ENCODE data around the gene PCDHB16.
"Not testable (repeated sequence)": the region's sequence is repeated elsewhere in the genome, so short reads cannot be mapped to it uniquely, and the experiment has no call there.

PCDHB16 gene

DNA sequence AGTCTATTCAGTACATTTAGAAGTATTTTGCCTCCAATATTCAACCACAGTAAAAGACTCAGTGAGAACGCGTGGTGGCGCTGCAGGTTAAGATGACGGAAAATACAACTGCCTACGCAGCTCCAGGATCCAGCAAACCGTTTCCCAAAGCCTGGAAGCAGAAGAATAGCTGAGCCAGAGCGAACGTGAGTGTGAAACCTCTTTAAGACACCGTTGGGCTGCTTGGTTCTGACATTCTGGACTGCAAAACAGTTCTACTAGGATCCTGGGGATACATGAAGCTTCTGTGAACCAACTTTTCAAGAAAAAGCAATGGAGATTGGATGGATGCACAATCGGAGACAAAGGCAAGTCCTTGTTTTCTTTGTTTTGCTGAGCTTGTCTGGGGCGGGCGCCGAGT, at the start of gene PCDHB16:
Gene PCDHB16, plus strand, starts transcription at position 140 of the 400 bp plus-strand sequence. Its CDS starts 173 bp downstream, at position 313.
- DNase-seq (ENCODE audit: low spot score) = no peak

DNA sequence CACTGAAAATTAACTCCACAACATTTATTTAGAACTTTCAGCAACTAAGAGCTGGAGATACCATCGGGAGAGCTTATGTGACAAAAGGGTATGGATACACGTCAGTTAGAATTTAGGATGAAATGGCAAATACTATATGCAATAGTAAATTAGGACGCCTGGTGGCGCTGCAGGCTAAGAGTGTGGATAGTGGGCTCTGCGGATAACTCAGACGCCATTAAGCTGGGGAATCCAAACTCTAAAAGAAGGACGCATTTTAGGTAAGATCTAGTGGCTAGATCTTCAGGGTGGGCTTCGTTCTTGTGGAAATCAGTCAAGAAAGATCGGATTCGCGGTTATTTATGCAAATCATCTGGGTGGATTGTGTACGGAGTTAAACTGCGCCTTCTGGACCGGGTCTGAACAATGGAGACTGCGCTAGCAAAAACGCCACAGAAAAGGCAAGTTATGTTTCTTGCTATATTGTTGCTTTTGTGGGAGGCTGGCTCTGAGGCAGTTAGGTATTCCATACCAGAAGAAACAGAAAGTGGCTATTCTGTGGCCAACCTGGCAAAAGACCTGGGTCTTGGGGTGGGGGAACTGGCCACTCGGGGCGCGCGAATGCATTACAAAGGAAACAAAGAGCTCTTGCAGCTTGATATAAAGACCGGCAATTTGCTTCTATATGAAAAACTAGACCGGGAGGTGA, 47.0 kb upstream of the PCDHB16 start, which contains the start of gene PCDHB5:
Gene PCDHB5, plus strand, starts transcription at position 177 of the 688 bp plus-strand sequence. Its CDS starts 229 bp downstream, at position 406.
- no peak for DNase-seq (ENCODE audit: low spot score)

DNA sequence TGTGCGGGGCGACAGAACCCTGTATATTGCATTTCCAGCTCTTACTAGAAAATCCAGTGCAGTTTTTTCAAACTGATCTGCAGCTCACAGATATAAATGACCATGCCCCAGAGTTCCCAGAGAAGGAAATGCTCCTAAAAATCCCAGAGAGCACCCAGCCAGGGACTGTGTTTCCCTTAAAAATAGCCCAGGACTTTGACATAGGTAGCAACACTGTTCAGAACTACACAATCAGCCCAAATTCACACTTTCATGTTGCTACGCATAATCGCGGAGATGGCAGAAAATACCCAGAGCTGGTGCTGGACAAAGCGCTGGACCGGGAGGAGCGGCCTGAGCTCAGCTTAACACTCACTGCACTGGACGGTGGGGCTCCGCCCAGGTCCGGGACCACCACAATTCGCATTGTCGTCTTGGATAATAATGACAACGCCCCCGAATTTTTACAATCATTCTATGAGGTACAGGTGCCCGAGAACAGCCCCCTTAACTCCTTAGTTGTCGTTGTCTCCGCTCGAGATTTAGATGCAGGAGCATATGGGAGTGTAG, 46.4 kb upstream of the PCDHB16 start:
- no peak for DNase-seq (ENCODE audit: low spot score)

DNA sequence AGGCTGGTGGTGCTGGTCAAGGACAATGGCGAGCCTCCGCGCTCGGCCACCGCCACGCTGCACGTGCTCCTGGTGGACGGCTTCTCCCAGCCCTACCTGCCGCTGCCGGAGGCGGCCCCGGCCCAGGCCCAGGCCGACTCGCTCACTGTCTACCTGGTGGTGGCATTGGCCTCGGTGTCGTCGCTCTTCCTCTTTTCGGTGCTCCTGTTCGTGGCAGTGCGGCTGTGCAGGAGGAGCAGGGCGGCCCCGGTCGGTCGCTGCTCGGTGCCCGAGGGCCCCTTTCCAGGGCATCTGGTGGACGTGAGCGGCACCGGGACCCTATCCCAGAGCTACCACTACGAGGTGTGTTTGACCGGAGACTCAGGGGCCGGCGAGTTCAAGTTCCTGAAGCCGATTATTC, 44.8 kb upstream of the PCDHB16 start:
- DNase-seq (ENCODE audit: low spot score) = not testable (repeated sequence)

DNA sequence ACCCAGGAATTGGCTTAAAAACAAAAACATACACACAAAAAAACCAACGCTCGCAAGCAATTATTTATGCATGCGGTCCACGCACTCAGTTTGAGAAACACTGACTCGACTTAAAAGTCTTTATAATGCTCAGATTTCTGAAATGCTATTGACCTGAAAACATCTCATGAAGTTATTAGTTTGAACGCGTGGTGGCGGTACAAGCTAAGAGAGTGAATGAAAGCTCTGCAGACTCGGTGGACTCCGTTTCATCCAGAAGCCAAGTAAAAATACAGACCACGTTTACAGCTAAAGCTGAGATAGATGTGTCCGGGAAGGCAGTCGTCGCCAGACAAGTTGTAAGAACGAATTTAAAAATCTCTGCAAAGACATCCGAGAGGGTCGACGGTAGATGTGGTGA, 32.4 kb upstream of the PCDHB16 start, which contains the start of gene PCDHB6:
Gene PCDHB6, plus strand, starts transcription at position 246 of the 400 bp plus-strand sequence. CDS start 201 bp downstream, outside the sequence.
- no peak for DNase-seq (ENCODE audit: low spot score)

DNA sequence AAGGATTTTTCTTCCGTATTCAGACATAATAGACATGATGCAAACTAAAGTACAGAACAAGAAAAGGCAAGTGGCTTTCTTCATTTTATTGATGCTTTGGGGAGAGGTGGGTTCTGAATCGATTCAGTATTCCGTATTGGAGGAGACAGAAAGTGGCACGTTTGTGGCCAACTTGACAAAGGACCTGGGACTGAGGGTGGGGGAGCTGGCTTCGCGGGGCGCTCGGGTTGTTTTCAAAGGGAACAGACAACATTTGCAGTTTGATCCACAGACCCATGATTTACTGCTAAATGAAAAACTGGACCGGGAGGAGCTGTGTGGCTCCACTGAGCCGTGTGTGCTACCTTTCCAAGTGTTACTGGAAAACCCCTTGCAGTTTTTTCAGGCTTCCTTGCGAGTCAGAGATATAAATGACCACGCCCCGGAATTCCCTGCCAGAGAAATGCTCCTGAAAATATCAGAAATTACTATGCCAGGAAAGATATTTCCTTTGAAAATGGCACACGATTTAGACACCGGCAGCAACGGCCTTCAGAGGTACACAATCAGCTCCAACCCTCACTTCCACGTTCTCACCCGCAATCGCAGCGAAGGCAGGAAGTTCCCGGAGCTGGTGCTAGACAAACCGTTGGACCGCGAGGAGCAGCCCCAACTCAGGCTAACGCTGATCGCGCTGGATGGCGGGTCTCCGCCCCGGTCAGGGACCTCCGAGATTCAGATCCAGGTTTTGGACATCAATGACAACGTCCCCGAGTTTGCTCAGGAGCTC, 31.8 kb upstream of the PCDHB16 start:
- DNase-seq (ENCODE audit: low spot score) = no peak

DNA sequence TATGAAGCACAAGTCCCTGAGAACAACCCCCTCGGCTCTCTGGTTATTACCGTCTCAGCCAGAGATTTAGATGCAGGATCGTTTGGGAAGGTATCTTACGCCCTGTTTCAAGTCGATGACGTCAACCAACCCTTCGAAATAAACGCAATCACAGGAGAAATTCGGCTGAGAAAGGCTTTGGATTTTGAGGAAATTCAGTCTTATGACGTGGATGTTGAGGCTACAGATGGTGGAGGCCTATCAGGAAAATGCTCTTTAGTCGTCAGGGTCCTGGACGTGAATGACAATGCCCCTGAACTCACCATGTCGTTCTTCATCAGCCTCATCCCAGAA, 31.2 kb upstream of the PCDHB16 start:
- no peak for DNase-seq (ENCODE audit: low spot score)

DNA sequence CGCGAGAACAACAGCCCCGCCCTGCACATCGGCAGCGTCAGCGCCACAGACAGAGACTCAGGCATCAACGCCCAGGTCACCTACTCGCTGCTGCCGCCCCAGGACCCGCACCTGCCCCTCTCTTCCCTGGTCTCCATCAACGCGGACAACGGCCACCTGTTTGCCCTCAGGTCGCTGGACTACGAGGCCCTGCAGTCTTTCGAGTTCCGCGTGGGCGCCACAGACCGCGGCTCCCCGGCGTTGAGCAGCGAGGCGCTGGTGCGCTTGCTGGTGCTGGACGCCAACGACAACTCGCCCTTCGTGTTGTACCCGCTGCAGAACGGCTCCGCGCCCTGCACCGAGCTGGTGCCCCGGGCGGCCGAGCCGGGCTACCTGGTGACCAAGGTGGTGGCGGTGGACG, 30.6 kb upstream of the PCDHB16 start:
- DNase-seq (ENCODE audit: low spot score) = not testable (repeated sequence)

DNA sequence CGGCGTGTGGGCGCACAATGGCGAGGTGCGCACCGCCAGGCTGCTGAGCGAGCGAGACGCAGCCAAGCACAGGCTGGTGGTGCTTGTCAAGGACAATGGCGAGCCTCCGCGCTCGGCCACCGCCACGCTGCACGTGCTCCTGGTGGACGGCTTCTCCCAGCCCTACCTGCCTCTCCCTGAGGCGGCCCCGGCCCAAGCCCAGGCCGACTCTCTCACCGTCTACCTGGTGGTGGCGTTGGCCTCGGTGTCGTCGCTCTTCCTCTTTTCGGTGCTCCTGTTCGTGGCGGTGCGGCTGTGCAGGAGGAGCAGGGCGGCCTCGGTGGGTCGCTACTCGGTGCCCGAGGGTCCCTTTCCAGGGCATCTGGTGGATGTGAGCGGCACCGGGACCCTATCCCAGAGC, 30.1 kb upstream of the PCDHB16 start:
- DNase-seq (ENCODE audit: low spot score) = not testable (repeated sequence)

DNA sequence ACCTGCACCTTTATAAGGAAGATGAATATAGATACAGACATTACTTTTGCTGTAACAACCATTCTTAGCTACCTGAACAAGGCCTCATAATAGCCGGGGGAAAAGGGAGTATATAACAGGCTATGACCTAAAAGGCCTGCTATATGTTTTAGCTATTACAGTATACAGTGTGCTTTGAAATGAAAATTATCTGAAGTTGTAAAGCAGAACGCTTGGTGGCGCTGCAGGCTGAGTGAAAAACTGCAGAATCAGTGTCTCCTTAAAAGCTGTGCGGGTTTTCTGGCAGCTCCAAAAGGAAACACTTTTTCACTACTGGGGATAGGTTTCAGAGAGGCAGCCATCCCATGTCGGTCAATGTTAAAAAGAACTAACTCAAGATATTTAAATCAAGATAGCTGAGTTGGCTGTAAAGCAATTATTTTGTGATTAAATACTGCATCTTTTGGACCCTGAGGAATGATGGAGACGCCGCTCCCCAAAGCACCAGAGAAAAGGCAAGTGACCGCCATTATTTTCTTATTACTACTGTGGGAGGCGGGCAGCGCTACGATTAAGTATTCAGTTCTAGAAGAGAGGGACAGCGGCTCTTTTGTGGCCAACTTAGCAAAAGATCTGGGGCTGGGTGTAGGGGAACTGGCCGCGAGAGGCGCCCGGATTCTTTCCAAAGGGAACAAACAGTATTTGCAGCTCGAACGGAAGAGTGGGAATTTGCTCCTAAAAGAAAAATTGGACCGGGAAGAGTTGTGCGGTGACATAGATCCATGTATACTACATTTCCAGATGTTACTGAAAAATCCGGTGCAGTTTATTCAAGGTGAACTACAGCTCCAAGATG, 26.4 kb upstream of the PCDHB16 start:
- DNase-seq (ENCODE audit: low spot score) = no peak

DNA sequence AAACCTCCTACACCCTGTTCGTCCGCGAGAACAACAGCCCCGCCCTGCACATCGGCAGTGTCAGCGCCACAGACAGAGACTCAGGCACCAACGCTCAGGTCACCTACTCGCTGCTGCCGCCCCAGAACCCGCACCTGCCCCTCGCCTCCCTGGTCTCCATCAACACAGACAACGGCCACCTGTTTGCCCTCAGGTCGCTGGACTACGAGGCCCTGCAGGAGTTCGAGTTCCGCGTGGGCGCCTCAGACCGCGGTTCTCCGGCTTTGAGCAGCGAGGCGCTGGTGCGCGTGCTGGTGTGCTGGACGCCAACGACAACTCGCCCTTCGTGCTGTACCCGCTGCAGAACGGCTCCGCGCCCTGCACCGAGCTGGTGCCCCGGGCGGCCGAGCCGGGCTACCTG, 24.8 kb upstream of the PCDHB16 start:
- DNase-seq (ENCODE audit: low spot score) = not testable (repeated sequence)

DNA sequence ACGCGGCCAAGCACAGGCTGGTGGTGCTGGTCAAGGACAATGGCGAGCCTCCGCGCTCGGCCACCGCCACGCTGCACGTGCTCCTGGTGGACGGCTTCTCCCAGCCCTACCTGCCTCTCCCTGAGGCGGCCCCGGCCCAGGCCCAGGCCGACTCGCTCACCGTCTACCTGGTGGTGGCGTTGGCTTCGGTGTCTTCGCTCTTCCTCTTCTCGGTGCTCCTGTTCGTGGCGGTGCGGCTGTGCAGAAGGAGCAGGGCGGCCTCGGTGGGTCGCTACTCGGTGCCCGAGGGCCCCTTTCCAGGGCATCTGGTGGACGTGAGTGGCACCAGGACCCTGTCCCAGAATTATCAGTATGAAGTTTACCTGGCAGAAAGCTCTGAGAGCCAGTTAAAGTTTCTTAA, 24.3 kb upstream of the PCDHB16 start:
- DNase-seq (ENCODE audit: low spot score) = not testable (repeated sequence)

DNA sequence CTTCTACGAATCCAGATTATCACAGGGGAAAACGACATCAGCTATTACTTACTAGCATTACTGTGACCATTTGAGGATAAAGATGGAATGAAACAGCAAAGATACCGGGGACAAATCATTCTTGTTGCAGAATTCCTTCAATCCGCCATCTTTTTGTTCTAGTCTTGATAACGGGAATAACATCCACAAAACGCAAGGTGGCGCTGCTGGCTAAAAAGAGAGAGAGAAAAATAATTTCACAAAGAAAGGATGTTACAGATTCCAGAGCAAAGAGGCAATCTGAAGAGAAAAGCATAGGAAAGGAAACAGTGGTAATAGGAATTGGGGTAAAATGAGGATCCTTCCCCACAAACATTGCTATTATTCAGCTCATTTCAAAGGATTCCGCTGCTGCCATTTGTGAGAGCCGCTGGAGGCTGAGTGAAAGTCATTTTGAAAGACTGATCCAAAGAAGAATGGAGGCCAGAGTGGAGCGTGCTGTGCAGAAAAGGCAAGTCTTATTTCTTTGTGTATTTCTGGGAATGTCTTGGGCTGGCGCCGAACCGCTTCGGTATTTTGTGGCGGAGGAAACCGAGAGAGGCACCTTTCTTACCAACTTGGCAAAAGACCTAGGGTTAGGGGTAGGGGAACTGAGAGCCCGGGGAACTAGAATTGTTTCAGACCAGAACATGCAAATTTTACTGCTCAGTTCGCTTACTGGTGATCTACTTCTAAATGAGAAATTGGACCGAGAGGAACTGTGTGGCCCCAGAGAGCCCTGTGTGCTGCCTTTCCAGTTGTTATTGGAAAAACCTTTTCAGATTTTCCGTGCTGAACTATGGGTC, 9.6 kb upstream of the PCDHB16 start, which contains the start of gene PCDHB7:
Gene PCDHB7, plus strand, starts transcription at position 264 of the 824 bp plus-strand sequence. Its CDS starts 192 bp downstream, at position 456.
- DNase-seq (ENCODE audit: low spot score) = peak; percentile 11

DNA sequence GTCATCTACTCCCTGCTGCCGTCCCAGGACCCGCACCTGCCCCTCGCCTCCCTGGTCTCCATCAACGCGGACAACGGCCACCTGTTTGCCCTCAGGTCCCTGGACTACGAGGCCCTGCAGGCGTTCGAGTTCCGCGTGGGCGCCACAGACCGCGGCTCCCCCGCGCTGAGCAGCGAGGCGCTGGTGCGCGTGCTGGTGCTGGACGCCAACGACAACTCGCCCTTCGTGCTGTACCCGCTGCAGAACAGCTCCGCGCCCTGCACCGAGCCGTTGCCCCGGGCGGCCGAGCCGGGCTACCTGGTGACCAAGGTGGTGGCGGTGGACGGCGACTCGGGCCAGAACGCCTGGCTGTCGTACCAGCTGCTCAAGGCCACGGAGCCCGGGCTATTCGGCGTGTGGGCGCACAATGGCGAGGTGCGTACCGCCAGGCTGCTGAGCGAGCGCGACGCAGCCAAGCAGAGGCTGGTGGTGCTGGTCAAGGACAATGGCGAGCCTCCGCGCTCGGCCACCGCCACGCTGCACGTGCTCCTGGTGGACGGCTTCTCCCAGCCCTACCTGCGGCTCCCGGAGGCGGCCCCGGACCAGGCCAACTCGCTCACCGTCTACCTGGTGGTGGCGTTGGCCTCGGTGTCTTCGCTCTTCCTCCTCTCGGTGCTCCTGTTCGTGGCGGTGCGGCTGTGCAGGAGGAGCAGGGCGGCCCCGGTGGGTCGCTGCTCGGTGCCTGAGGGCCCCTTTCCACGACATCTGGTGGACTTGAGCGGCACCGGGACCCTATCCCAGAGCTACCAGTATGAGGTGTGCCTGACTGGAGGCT, 7.7 kb upstream of the PCDHB16 start:
- not testable (repeated sequence) for DNase-seq (ENCODE audit: low spot score)

DNA sequence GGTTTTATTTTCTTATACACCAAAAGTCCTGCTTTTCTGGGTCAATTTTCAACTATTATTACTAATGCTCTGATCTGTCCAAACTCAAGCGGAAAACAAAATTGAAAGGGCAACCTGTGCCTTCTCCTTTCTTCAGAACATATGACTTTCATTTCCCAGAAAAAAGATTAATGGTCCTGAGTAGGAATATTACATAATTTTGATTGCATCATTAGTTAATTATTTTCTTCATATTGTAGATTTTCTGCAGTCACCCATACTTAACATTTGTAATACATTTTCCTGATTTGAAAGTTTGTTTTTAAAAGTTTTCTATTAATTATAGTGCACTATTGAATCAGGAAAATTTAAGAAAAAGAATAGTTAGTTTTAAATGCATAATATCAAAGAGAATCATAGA, 6.3 kb upstream of the PCDHB16 start:
- DNase-seq (ENCODE audit: low spot score) = no peak

DNA sequence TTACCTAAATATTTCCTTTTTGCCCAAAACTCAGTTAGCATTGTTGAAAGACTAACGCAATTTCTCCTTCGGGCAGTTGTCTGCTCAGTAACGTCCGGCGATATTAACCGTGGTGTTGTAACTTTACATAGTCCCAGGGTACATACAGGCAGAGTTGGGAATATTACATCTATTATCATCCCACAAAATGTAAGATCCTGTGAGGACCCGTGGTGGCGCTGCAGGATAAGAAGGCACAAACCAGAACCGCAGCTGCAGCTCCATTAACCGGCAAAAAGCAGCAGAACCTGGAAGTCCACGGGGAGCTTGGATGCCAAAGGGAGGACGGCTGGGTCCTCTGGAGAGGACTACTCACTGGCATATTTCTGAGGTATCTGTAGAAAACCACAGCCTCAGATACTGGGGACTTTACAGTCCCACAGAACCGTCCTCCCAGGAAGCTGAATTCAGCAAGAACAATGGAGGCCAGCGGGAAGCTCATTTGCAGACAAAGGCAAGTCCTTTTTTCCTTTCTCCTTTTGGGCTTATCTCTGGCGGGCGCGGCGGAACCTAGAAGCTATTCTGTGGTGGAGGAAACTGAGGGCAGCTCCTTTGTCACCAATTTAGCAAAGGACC, 4.5 kb upstream of the PCDHB16 start, which contains the start of gene PCDHB8:
Gene PCDHB8, plus strand, starts transcription at position 214 of the 615 bp plus-strand sequence. Its CDS starts 245 bp downstream, at position 459.
- DNase-seq (ENCODE audit: low spot score) = not testable (repeated sequence)

DNA sequence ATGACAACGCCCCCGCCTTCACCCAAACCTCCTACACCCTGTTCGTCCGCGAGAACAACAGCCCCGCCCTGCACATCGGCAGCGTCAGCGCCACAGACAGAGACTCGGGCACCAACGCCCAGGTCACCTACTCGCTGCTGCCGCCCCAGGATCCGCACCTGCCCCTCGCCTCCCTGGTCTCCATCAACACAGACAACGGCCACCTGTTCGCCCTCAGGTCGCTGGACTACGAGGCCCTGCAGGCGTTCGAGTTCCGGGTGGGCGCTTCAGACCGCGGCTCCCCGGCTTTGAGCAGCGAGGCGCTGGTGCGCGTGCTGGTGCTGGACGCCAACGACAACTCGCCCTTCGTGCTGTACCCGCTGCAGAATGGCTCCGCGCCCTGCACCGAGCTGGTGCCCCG, 2.8 kb upstream of the PCDHB16 start:
- DNase-seq (ENCODE audit: low spot score) = not testable (repeated sequence)

DNA sequence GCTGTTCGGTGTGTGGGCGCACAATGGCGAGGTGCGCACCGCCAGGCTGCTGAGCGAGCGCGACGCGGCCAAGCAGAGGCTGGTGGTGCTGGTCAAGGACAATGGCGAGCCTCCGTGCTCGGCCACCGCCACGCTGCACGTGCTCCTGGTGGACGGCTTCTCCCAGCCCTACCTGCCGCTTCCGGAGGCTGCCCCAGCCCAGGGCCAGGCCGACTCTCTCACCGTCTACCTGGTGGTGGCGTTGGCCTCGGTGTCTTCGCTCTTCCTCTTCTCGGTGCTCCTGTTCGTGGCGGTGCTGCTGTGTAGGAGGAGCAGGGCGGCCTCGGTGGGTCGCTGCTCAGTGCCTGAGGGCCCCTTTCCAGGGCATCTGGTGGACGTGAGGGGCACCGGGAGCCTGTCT, 2.3 kb upstream of the PCDHB16 start:
- not testable (repeated sequence) for DNase-seq (ENCODE audit: low spot score)

DNA sequence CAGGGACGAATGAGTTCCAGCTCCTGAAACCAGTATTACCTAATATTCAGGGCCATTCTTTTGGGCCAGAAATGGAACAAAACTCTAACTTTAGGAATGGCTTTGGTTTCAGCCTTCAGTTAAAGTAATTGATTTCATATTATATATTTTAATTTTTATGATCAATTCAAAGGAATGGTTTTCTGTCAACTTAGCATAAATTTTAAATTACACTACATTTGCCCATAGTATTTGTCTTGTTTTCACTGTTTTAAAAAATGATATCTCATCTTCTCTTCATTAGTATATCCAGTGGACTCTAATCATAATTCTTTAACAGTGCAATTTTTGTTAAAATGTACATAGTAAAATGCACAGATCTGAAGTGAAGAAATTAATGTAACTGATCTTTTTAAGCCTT, 1.9 kb upstream of the PCDHB16 start:
- DNase-seq (ENCODE audit: low spot score) = no peak

Data from LoVo (cell line).